ENCODE measurements around the gene FCAR.
"Not testable (repeated sequence)": the region's sequence is repeated elsewhere in the genome, so short reads cannot be mapped to it uniquely, and the experiment has no call there.

Gene FCAR

DNA sequence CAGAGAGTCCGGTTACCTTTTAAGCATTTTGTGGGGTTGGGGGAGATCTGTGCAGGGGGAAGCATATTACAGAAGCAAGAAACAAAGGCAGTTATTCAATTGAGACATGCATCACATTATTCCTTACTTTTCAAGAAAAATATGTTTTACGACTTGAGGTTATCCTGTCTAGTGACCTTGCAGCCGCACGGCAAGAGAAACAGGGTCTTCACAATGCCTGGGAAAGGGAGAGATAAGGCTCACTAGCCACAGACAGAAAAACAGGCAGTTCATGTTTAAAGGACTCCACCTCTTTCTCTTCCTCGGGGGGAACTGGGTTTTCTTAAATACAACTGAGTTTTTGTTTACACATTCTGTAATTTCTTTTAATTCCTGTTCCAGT lies 31.4 kb downstream of the FCAR start:
- TF ChIP-seq, protein P1, sequence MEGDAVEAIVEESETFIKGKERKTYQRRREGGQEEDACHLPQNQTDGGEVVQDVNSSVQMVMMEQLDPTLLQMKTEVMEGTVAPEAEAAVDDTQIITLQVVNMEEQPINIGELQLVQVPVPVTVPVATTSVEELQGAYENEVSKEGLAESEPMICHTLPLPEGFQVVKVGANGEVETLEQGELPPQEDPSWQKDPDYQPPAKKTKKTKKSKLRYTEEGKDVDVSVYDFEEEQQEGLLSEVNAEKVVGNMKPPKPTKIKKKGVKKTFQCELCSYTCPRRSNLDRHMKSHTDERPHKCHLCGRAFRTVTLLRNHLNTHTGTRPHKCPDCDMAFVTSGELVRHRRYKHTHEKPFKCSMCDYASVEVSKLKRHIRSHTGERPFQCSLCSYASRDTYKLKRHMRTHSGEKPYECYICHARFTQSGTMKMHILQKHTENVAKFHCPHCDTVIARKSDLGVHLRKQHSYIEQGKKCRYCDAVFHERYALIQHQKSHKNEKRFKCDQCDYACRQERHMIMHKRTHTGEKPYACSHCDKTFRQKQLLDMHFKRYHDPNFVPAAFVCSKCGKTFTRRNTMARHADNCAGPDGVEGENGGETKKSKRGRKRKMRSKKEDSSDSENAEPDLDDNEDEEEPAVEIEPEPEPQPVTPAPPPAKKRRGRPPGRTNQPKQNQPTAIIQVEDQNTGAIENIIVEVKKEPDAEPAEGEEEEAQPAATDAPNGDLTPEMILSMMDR (conservative IDR thresholded peaks at IDR 0.05; ENCODE audit: low read depth, low read length), result no peak
- H3K4me3 ChIP-seq (ENCODE audit: low read length), result no peak overlapping the region
- DNase-seq (ENCODE audit: low read depth), result no peak

- no peak for DNase-seq (ENCODE audit: low read depth)
- no peak within 1 kb of the TSS for H3K4me3 ChIP-seq (ENCODE audit: low read length)
- TF ChIP-seq, protein P1 (conservative IDR thresholded peaks at IDR 0.05; ENCODE audit: low read depth, low read length), result no peak
Measured at GRCh38 chr19:54905803-54906511, 31.9 kb downstream of the FCAR start, which contains the start of gene NCR1. Gene NCR1, plus strand, starts transcription at chr19:54906148. Its CDS starts 40 bp downstream, at chr19:54906188.

- H3K4me3 ChIP-seq (ENCODE audit: low read length), result no peak overlapping the region
- no peak for DNase-seq (ENCODE audit: low read depth)
- TF ChIP-seq, protein P1 (conservative IDR thresholded peaks at IDR 0.05; ENCODE audit: low read depth, low read length), result no peak
Measured at GRCh38 chr19:54906819-54907218, 32.8 kb downstream of the FCAR start.

DNA sequence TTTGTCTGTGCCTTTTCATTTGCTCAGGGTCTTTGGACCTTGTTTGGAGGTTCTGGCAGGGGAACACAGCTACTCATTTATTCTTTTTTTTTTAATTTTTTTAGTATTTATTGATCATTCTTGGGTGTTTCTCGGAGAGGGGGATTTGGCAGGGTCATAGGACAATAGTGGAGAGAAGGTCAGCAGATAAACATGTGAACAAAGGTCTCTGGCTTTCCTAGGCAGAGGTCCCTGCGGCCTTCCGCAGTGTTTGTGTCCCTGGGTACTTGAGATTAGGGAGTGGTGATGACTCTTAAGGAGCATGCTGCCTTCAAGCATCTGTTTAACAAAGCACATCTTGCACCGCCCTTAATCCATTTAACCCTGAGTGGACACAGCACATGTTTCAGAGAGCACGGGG lies 33.9 kb downstream of the FCAR start:
- H3K4me3 ChIP-seq (ENCODE audit: low read length); DNase-seq (ENCODE audit: low read depth): not testable (repeated sequence)

DNA sequence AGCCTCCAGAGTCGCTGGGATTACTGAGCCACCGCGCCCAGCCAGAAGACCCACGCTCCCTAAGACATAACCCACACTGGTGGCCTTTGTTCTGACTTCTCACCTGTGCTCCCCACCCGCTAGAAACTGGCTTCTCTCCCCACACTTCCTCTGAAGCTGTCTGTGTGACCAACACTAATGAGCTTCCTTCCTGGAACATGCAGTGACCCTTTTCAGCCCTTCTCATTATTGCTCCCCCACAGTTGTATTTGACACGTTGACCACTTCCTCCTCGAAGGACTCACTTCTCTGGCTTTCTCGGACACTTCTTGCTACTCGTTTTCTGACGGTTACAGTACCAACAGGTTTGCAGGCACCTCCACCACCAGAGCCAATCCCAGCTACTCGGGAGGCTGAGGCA lies 42.8 kb downstream of the FCAR start:
- no peak for DNase-seq (ENCODE audit: low read depth)
- H3K4me3 ChIP-seq (ENCODE audit: low read length), result no peak overlapping the region
- TF ChIP-seq, protein P1 (conservative IDR thresholded peaks at IDR 0.05; ENCODE audit: low read depth, low read length), result no peak

- no peak overlapping the region for H3K4me3 ChIP-seq (ENCODE audit: low read length)
- TF ChIP-seq, protein P1 (conservative IDR thresholded peaks at IDR 0.05; ENCODE audit: low read depth, low read length), result no peak
- DNase-seq (ENCODE audit: low read depth), result no peak
Measured at GRCh38 chr19:54918499-54918898, 44.5 kb downstream of the FCAR start.

- not testable (repeated sequence) for H3K4me3 ChIP-seq (ENCODE audit: low read length); DNase-seq (ENCODE audit: low read depth)
- TF ChIP-seq, protein P1 (conservative IDR thresholded peaks at IDR 0.05; ENCODE audit: low read depth, low read length), result peak; percentile 0
Measured at GRCh38 chr19:54919646-54920563, 45.9 kb downstream of the FCAR start.

Measured in retinal pigment epithelial cell (primary cell).